COLO668 (cell line): ENCODE data around the gene FAM222B.
"Not testable (repeated sequence)": the region's sequence is repeated elsewhere in the genome, so short reads cannot be mapped to it uniquely, and the experiment has no call there.

Experiments used
- DNase-seq: peaks from one replicate; lab custom pipeline; 2025; ENCODE audit not compliant: unreplicated experiment; lab: John Stamatoyannopoulos, UW

The FAM222B gene

DNA sequence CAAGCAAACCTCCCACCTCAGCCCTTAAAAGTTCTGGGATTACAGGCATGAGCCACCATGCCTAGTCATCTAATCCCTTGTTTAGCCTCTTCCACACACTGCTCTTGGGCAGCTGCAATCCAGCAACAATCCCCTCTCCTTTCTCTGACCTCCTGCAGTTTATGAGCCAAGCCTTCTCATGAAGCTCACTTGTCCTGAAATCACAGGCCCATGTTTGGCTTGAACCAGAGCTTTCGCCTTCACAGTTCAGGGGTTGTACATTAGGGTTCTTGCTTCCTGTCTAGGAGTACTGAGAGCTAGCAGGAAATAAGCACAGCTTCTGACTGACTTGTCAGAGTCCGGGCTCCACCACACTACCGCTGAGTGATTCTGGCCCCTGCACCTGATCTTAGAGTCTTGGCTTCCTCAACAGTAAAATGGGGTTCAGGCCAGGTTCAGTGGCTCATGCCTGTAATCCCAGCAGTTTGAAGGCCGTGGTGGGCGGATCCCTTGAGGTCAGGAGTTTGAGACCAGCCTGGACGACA is 28.5 kb upstream of the FAM222B start:
- no peak for DNase-seq

GRCh38 chr17:28867276-28867675 is 24.7 kb upstream of the FAM222B start:
- DNase-seq: no peak

DNA sequence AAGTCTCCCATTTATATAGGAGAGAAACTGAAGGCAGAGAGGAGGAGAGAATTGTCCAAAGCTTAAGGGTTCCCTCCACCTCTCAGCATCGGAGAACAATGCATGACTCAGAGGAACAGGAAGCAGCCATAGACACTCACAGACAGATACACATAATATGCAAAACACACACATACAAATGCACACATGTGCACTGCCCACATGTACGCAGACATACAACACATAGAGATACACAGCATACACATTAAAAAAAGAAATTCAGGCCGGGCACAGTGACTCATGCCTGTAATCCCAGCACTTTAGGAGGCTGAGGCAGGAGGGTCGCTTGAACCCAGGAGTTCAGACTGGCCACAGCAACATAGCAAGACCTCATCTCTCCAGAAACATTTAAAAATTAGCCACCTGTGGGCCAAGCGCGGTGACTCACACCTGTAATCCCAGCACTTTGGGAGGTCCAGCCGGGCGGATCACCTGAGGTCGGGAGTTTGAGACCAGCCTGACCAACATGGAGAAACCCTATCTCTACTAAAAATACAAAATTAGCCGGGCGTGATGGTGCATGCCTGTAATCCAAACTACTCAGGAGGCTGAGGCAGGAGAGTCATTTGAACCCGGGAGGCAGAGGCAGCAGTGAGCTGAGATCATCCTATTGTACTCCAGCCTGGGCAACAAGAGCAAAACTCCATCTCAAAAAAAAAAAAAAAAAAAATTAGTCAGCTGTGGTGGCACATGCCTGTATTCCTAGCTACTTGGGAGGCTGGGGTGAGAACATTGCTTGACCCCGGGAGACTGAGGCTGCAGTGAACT is 23.6 kb upstream of the FAM222B start:
- no peak for DNase-seq

- no peak for DNase-seq
Measured at GRCh38 chr17:28864991-28865849, 22.6 kb upstream of the FAM222B start.

DNA sequence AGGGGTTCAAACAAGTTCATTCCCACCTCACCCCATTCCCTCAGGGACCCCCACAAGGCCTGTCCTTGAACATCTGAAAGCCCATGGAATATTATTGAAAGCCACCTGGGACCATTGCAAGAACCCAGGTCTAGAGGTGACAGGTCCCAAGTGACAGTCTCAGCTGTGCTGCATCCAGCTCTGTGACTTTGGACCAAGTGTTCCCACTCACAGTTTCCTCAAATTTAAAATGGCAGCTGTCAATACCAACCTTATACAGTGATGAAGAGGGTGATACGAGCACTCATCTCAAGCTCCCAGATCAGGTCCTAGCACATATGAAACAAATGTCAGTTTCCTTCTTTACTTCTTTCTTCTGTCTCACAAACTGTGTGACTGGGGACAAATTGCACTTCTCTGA is 21.4 kb upstream of the FAM222B start:
- no peak for DNase-seq

GRCh38 chr17:28862561-28862960 is 20.0 kb upstream of the FAM222B start:
- no peak for DNase-seq

GRCh38 chr17:28861393-28862203 is 19.0 kb upstream of the FAM222B start:
- DNase-seq: no peak

DNA sequence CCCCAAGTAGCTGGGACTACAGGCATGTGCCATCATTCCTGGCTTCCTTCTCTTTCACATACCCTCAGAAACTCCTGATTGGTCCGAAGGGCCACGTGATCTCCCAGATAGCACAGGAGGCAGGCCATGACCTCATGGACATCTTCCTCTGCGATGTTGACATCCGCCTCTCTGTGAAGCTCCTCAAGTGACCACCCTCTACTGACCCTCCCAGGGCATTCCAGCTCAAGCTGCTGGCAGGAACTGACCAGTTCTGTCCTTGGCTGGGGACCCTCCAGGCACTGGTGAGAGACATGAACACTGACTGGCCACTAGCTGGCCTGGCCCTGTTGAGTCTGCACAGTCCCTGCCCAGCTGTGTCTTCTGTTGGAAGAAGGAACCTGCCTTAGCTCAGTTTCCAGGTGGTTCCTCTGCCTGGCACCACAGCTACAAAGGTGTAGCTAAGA is 17.8 kb upstream of the FAM222B start:
- DNase-seq: no peak

GRCh38 chr17:28858801-28859355 is 16.3 kb upstream of the FAM222B start:
- no peak for DNase-seq

DNA sequence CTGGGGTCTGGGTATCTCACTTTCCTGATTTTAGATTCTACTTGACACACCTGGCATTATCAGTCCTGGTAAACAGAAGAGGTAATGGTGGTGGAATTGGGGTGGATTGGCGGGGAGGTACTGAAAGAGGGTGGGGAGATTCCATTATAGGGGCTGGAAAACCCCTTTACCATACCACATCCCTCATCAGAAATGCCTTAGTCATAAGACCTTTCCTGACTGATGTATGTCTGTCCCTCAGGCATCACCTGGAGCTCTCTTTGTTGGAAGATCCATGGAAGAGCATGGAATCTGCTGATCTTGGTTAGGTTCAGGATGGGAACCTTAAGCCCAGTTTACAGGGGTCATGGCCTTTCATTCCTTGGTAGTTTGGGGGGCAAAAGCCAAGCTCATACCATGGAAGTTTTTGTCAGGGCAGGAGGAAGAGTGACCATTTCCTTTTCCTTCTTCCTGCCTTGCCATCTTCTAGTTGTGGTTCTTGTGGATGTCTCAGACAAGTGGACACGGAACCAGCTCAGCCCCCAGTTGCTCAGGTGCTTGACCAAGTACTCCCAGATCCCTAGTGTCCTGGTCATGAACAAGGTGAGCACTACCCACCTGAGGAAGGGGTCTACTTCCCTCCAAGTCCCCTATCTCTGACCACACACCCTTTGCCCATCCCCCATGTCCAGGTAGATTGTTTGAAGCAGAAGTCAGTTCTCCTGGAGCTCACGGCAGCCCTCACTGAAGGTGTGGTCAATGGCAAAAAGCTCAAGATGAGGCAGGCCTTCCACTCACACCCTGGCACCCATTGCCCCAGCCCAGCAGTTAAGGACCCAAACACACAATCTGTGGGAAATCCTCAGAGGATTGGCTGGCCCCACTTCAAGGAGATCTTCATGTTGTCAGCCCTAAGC is 15.6 kb upstream of the FAM222B start:
- DNase-seq: no peak

DNA sequence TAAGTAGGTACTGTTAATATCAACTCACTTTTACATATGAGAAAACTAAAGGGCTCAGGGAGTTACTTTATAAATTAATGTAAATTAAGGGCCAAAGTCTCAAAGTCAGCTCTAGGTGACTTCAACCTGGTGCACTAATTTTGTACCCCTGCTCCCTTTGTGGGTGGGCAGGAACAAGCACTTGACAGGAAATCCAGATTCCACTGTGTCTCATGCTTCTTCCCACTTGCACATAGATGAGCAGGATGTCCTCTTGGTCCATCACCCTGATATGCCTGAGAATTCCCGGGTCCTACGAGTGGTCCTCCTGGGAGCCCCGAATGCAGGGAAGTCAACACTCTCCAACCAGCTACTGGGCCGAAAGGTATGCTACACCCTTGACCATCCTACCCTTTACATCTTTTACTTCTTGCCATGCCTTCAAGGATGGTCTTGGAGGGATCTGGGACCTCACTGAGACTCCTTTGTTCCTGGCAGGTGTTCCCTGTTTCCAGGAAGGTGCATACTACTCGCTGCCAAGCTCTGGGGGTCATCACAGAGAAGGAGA is 13.5 kb upstream of the FAM222B start:
- no peak for DNase-seq

GRCh38 chr17:28855336-28855679 is 12.7 kb upstream of the FAM222B start:
- DNase-seq: no peak

- peak; percentile 77 for DNase-seq
Measured at GRCh38 chr17:28854457-28855335, 12.1 kb upstream of the FAM222B start, which contains the start of gene ERAL1. Gene ERAL1 (plus strand): TSS chr17:28855016. CDS start chr17:28855035, 19 bp downstream.

- DNase-seq: no peak
Measured at GRCh38 chr17:28853295-28853694, 10.7 kb upstream of the FAM222B start.

DNA sequence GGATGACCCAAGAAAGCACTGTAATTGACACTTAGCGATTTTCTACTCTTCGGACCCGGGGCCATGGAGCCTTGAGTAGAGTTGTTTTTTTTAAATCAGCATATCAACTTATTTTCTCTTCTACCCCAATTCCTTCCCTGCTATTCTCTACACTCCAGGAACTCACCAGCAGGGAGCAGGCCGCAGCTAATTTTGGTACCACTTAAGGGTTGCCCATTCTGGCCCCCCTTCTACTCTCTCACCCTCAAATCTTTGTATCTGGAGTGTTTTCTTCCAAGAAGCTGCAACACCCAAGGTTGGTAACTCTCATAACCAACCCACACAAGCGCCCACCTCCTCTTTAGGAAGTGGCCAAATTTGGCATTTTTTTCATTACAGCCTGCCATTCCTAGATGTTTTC is 6.7 kb upstream of the FAM222B start:
- DNase-seq: no peak

GRCh38 chr17:28848667-28849066 is 6.1 kb upstream of the FAM222B start:
- DNase-seq: peak; percentile 25

DNA sequence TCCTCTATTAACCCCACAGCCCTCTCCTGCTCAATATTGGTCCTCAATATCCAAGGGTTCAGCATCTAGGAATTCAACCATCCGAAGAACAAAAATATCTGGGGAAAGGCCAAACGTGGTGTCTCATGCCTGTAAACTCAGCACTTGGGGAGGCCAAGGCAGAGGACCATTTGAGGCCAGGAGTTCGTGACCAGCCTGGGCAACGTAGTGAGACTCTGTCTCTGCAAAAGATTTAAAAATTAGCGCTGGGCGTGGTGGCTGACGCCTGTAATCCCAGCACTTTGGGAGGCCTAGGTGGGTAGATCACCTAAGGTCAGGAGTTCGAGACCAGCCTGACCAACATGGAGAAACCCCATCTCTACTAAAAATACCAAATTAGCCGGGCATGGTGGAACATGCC is 4.1 kb upstream of the FAM222B start:
- DNase-seq: not testable (repeated sequence)

DNA sequence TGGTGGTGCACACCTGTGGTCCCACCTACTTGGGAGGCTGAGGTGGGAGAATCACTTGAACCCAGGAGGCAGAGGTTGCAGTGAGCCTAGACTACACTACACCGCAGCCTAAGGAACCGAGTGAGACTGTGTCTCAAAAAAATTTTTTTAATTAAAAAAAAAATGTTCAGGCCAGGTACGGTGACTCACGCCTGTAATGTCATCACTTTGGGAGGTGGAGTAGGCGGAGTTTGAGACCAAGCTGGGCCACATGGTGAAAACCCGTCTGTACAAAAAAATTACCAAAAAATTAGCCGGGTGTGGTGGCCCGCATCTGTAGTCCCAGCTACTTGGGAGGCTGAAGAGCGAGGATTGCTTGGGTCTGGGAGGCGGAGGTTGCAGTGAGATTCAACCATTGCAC is 3.6 kb upstream of the FAM222B start:
- no peak for DNase-seq

DNA sequence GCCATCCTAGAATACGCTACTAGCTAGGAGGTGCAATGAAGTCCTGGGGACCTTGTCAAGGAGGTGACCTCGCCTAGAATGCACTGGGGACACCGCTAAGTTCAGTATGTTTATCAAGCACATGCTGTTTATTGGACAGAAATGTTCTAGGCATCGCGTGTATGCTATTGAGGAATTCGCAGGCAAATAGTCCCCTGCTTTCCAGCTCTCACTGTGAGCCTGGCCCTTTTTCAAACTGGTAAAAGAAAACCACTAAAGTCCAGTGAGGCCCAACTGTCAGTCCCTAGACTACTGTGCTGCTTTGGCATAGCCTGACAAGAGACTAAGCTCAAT is 1.2 kb upstream of the FAM222B start:
- no peak for DNase-seq
